GM12892 (cell line): ENCODE results near the gene MSANTD1.

Experiments used
- POLR2A ChIP-seq: IDR thresholded peaks from 2 replicates; pipeline ENCODE4 v1.6.1; 2011; ENCODE audit warnings: low read depth, low read length, control low read depth
- POLR2AphosphoS5 ChIP-seq: IDR thresholded peaks from 2 replicates; pipeline ENCODE4 v1.6.1; 2011; ENCODE audit warnings: low read depth, low read length, control low read depth

- TF ChIP-seq POLR2A (no peak), POLR2AphosphoS5 (no peak)
These were observed 55.2 kb downstream of the MSANTD1 start for GRCh38 chr4:3303923-3304710.
